H9 (cell line): Measurements from ENCODE around the gene SLC7A14. TPM values are rescaled to one million over a fixed set of nuclear protein-coding genes. Genes with fewer than 3 reads are reported as not detected.

Experiments used
- DNase-seq: peaks from one replicate; pipeline ENCODE4 v3.0.0-alpha.2; 2017
- H2AFZ ChIP-seq: one replicate; pipeline ENCODE4 v1.6.1; 2013; ENCODE audit warnings: mild to moderate bottlenecking, low read length, control low read depth, moderate library complexity
- H2AK5ac ChIP-seq: 2 replicates; pipeline ENCODE4 v1.6.1; 2013; ENCODE audit warnings: low read length, control low read depth, mixed read lengths; ENCODE audit not compliant: insufficient read length
- H2BK120ac ChIP-seq: one replicate; pipeline ENCODE4 v1.6.1; 2013; ENCODE audit warnings: low read depth, mild to moderate bottlenecking, low read length, control low read depth, inconsistent platforms; ENCODE audit not compliant: poor library complexity, severe bottlenecking
- H2BK12ac ChIP-seq: 2 replicates; pipeline ENCODE4 v1.6.1; 2013; ENCODE audit warnings: low read length, control low read depth, mixed read lengths, low read depth; ENCODE audit not compliant: insufficient read length
- H2BK15ac ChIP-seq: 2 replicates; pipeline ENCODE4 v1.6.1; 2013; ENCODE audit warnings: low read depth, low read length, control low read depth
- H2BK20ac ChIP-seq: one replicate; pipeline ENCODE4 v1.6.1; 2013; ENCODE audit warnings: low read depth, mild to moderate bottlenecking, low read length, control low read depth, inconsistent platforms; ENCODE audit not compliant: poor library complexity, severe bottlenecking
- H2BK5ac ChIP-seq: 2 replicates; pipeline ENCODE4 v1.6.1; 2013; ENCODE audit warnings: low read length, control low read depth, mixed read lengths; ENCODE audit not compliant: insufficient read length
- H3K14ac ChIP-seq: 2 replicates; pipeline ENCODE4 v1.6.1; 2013; ENCODE audit warnings: low read length, control low read depth; ENCODE audit not compliant: insufficient read depth
- H3K18ac ChIP-seq: 2 replicates; pipeline ENCODE4 v1.6.1; 2013; ENCODE audit warnings: low read depth, mild to moderate bottlenecking, mixed read lengths, low read length, control low read depth; ENCODE audit not compliant: insufficient read length
- H3K23ac ChIP-seq: 2 replicates; pipeline ENCODE4 v1.6.1; 2013; ENCODE audit warnings: low read length, control low read depth, mixed read lengths, low read depth; ENCODE audit not compliant: insufficient read length
- H3K23me2 ChIP-seq: 2 replicates; pipeline ENCODE4 v1.6.1; 2013; ENCODE audit warnings: low read depth, mild to moderate bottlenecking, mixed read lengths, low read length, control low read depth; ENCODE audit not compliant: insufficient read length, poor library complexity, severe bottlenecking
- H3K27ac ChIP-seq: 2 replicates; pipeline ENCODE4 v1.5.1; 2013; ENCODE audit warnings: low read length, control low read depth, mixed read lengths, low read depth; ENCODE audit not compliant: insufficient read length
- H3K27me3 ChIP-seq: 2 replicates; pipeline ENCODE4 v1.6.1; 2013; ENCODE audit warnings: low read length, control low read depth, inconsistent platforms; ENCODE audit not compliant: insufficient read depth
- H3K4ac ChIP-seq: 2 replicates; pipeline ENCODE4 v1.6.1; 2013; ENCODE audit warnings: low read depth, mild to moderate bottlenecking, control low read depth, inconsistent platforms, low read length, moderate library complexity
- H3K4me1 ChIP-seq: 2 replicates; pipeline ENCODE4 v1.6.1; 2013; ENCODE audit warnings: low read length, control low read depth, inconsistent platforms; ENCODE audit not compliant: insufficient read depth
- H3K4me2 ChIP-seq: 2 replicates; pipeline ENCODE4 v1.6.1; 2013; ENCODE audit warnings: low read length, control low read depth, mixed read lengths; ENCODE audit not compliant: insufficient read length, insufficient read depth
- H3K56ac ChIP-seq: 2 replicates; pipeline ENCODE4 v1.6.1; 2013; ENCODE audit warnings: low read depth, mild to moderate bottlenecking, mixed read lengths, low read length, control low read depth; ENCODE audit not compliant: insufficient read length
- H3K79me1 ChIP-seq: 2 replicates; pipeline ENCODE4 v1.6.1; 2013; ENCODE audit warnings: low read depth, mild to moderate bottlenecking, moderate library complexity, low read length, control low read depth, inconsistent platforms; ENCODE audit not compliant: insufficient read depth, poor library complexity, severe bottlenecking
- H3K79me2 ChIP-seq: 2 replicates; pipeline ENCODE4 v1.6.1; 2013; ENCODE audit warnings: low read length, control low read depth, inconsistent platforms; ENCODE audit not compliant: insufficient read depth
- H3K9ac ChIP-seq: 2 replicates; pipeline ENCODE4 v1.6.1; 2013; ENCODE audit warnings: low read length, control low read depth, mixed read lengths; ENCODE audit not compliant: insufficient read length; ENCODE audit errors: extremely low read depth
- H3K9me3 ChIP-seq: one replicate; pipeline ENCODE4 v1.6.1; 2013; ENCODE audit warnings: low read depth, low read length, inconsistent platforms; ENCODE audit not compliant: control insufficient read depth
- H3T11ph ChIP-seq: one replicate; pipeline ENCODE4 v1.6.1; 2013; ENCODE audit warnings: mild to moderate bottlenecking, low read length, control low read depth, inconsistent platforms
- H4K20me1 ChIP-seq: one replicate; pipeline ENCODE4 v1.6.1; 2013; ENCODE audit not compliant: control insufficient read depth, insufficient read length, insufficient read depth
- H4K5ac ChIP-seq: 2 replicates; pipeline ENCODE4 v1.6.1; 2013; ENCODE audit warnings: low read depth, mild to moderate bottlenecking, mixed read lengths, low read length, control low read depth; ENCODE audit not compliant: insufficient read length
- H4K8ac ChIP-seq: replicated peaks from 2 replicates; pipeline ENCODE4 v1.6.1; 2013; ENCODE audit warnings: low read length, control low read depth, mixed read lengths, low read depth; ENCODE audit not compliant: insufficient read length
- H4K91ac ChIP-seq: 2 replicates; pipeline ENCODE4 v1.6.1; 2013; ENCODE audit warnings: low read depth, mild to moderate bottlenecking, moderate library complexity, mixed read lengths, low read length, control low read depth; ENCODE audit not compliant: insufficient read length
- H3K27ac Mint-ChIP-seq, 3 experiments: 2 replicates in 2 of 3; 3 replicates in 1 of 3; pipeline ENCODE4 v1.8.0; 2020 to 2021; ENCODE audit warnings: mixed read lengths in 3 of 3, mild to moderate bottlenecking in 1 of 3, moderate library complexity in 1 of 3
- H3K27me3 Mint-ChIP-seq: 2 replicates; pipeline ENCODE4 v1.8.0; 2021; ENCODE audit warnings: low read depth, mild to moderate bottlenecking, moderate library complexity, mixed read lengths
- H3K36me3 Mint-ChIP-seq, 3 experiments: 2 replicates in 2 of 3; 3 replicates in 1 of 3; pipeline ENCODE4 v1.8.0; 2020 to 2021; ENCODE audit warnings: low read depth in 3 of 3, mixed read lengths in 3 of 3; ENCODE audit not compliant: insufficient read depth in 1 of 3
- H3K4me1 Mint-ChIP-seq, 2 experiments: 2 replicates each; pipeline ENCODE4 v1.8.0; 2020; ENCODE audit warnings: mixed read lengths in 2 of 2
- H3K4me3 Mint-ChIP-seq, 2 experiments: 2 replicates in 1 of 2; 3 replicates in 1 of 2; pipeline ENCODE4 v1.8.0; 2020 to 2021; ENCODE audit warnings: mild to moderate bottlenecking in 2 of 2, mixed read lengths in 2 of 2, moderate library complexity in 1 of 2
- H3K9me3 Mint-ChIP-seq, 2 experiments: 2 replicates in 1 of 2; 3 replicates in 1 of 2; pipeline ENCODE4 v1.8.0; 2020; ENCODE audit warnings: mild to moderate bottlenecking in 2 of 2, mixed read lengths in 2 of 2, moderate library complexity in 1 of 2
- CTCF ChIP-seq: fragments of 200-600 bp; sonication (generic); conservative IDR thresholded peaks from 3 replicates; pipeline ENCODE4 v1.8.0; 2021; ENCODE audit warnings: antibody characterized with exemption, mild to moderate bottlenecking
- total RNA-seq: library from RNA; stranded (reverse); gene quantifications from 2 replicates; pipeline ENCODE4 v1.2.1, GENCODE V29; 2021

Gene SLC7A14
- total RNA-seq, 1 experiment from 2014 or later: 0.42 TPM

- Histone ChIP-seq H3K56ac (no peak overlapping the region), H2BK12ac (no peak overlapping the region), H4K20me1 (no peaks in the 10 kb centered on the region), H3K23me2 (no peaks in the 10 kb centered on the region), H4K8ac (no peak overlapping the region), H3K79me2 (no peaks in the 10 kb centered on the region), H3K4me1 (no peaks in the 10 kb centered on the region), H3K14ac (no peak overlapping the region), H2BK120ac (no peak overlapping the region), H3K23ac (no peak overlapping the region), H2BK15ac (no peak overlapping the region), H3K79me1 (no peaks in the 10 kb centered on the region), H4K5ac (no peak overlapping the region), H3K27me3 (no peaks in the 10 kb centered on the region), H3K18ac (no peak overlapping the region), H2AFZ (no peak overlapping the region), H3K4me2 (no peak overlapping the region), H3K4ac (no peak overlapping the region), H3K9me3 (no peaks in the 10 kb centered on the region), H2BK5ac (no peak overlapping the region), H2BK20ac (no peak overlapping the region), H3K9ac (no peak overlapping the region), H3K27ac (no peak overlapping the region), H2AK5ac (no peak overlapping the region), H4K91ac (no peak overlapping the region), H3T11ph (no peak overlapping the region)
- TF ChIP-seq CTCF: no peak
- DNase-seq: no peak
- Mint-ChIP-seq H3K9me3 (no peaks in the 10 kb centered on the region), H3K27me3 (no peaks in the 10 kb centered on the region), H3K36me3 (no peaks in the 10 kb centered on the region), H3K4me1 (no peaks in the 10 kb centered on the region), H3K27ac (no peak overlapping the region), H3K4me3 (no peak overlapping the region)
Observed at GRCh38 chr3:170598091-170598502, 12.2 kb upstream of the SLC7A14 start.
